ENCODE data around the gene REL. TPM values are rescaled to one million over a fixed set of nuclear protein-coding genes. Genes with fewer than 3 reads are reported as not detected.

REL gene
- total RNA-seq (2021; ENCODE audit: unreplicated experiment) (10.0 TPM), Bru-seq, nascent RNA (percentile 79 among the genes with signal in this experiment), BruChase-seq, experiment 1, labeled RNA remaining after a 2-hour chase (percentile 81 among the genes with signal in this experiment), BruChase-seq, experiment 2, labeled RNA remaining after a 6-hour chase (percentile 67 among the genes with signal in this experiment)
- 2.5 TPM for polyA plus RNA-seq (2012; ENCODE audit: insufficient read length)
- long read RNA-seq, transcript REL-202 (10 exons, 2,398 nt), result major isoform, 8 of 20 reads
- long read RNA-seq, partial matches to known transcripts, result 5 of 20 reads
- long read RNA-seq, other reads (novel, unspliced or antisense), result 7 of 20 reads

GRCh38 chr2:60881047-60881932 lies at the start of gene REL:
Gene REL, plus strand, starts transcription at chr2:60881574. Its CDS starts 267 bp downstream, at chr2:60881841.
- ChIA-PET CTCF (interaction anchor here (0.9 kb wide), 1 partner anchor 76 kb away, joined by 5 read pairs; no protein-coding TSS in a partner anchor), POLR2A (no interaction called here)
- Histone ChIP-seq H3K27me3 (ENCODE audit: control insufficient read depth, insufficient read depth, low read length) (no peaks in the 10 kb centered on the region), H3K4me3 (ENCODE audit: low read depth in 2 of 2, low read length in 2 of 2) (peak within 1 kb of the TSS; percentile 85 to 87), H3K4me1 (ENCODE audit: control insufficient read depth, insufficient read depth, low read length) (peaks cover 25% of the 10 kb centered on the region; the same call in 1 of the 2 replicates), H3K36me3 (ENCODE audit: control insufficient read depth, insufficient read depth, low read length) (no peaks in the 10 kb centered on the region; the same call in 1 of the 2 replicates), H3K27ac (ENCODE audit: low read length) (peak within 1 kb of the TSS; percentile 97), H3K9me3 (ENCODE audit: control insufficient read depth, insufficient read depth, low read depth, low read length) (no peaks in the 10 kb centered on the region)
- ATAC-seq (peak; percentile 99), DNase-seq (ENCODE audit: low read depth, low spot score) (peak; percentile 46)
- in situ Hi-C loops (cut with HindIII; ENCODE audit: low pct_unique_long_range_greater_than_20kb, low sequenced_read_pairs), result no loop called here
- BruUV-seq (replicated peaks), result no TSS peak
- TF ChIP-seq TCF7L2 (IDR thresholded peaks at IDR 0.05; ENCODE audit: low read depth, low read length) (no peak), REST (IDR thresholded peaks at IDR 0.05; ENCODE audit: insufficient read depth in 1 of 2, low read depth in 2 of 2, low read length in 1 of 2) (no peak), SIN3A (IDR thresholded peaks at IDR 0.05; ENCODE audit: borderline replicate concordance, insufficient read depth, low read depth, low read length) (peak; percentile 76; the same call in 1 of the 2 replicates), POLR2AphosphoS5 (IDR thresholded peaks at IDR 0.05; ENCODE audit: low read depth, low read length) (peak; percentile 58), CTCF (IDR thresholded peaks at IDR 0.05) (0 out of 2 replicates have a peak, but pooled peaks have one; percentile 11)
- intact Hi-C loops (cut with micrococcal nuclease; ENCODE audit: unreplicated experiment), result loop anchor here (10.0 kb wide), 1 partner anchor 86 kb away; no protein-coding TSS in a partner anchor

- ChIA-PET CTCF (no interaction called here), POLR2A (no interaction called here)
- no peaks in the 10 kb centered on the region for H3K4me1 ChIP-seq (ENCODE audit: control insufficient read depth, insufficient read depth, low read length)
- in situ Hi-C loops (cut with HindIII; ENCODE audit: low pct_unique_long_range_greater_than_20kb, low sequenced_read_pairs), result no loop called here
- ATAC-seq, result no peak
- no TSS peak for BruUV-seq (replicated peaks)
- no peak for DNase-seq (ENCODE audit: low read depth, low spot score)
- peaks cover 20% of the 10 kb centered on the region for H3K27me3 ChIP-seq (ENCODE audit: control insufficient read depth, insufficient read depth, low read length)
- no peak overlapping the region for H3K27ac ChIP-seq (ENCODE audit: low read length)
- intact Hi-C loops (cut with micrococcal nuclease; ENCODE audit: unreplicated experiment), result no loop called here
- H3K9me3 ChIP-seq (ENCODE audit: control insufficient read depth, insufficient read depth, low read depth, low read length), result no peaks in the 10 kb centered on the region
- no peaks in the 10 kb centered on the region for H3K36me3 ChIP-seq (ENCODE audit: control insufficient read depth, insufficient read depth, low read length)
- TF ChIP-seq POLR2AphosphoS5 (IDR thresholded peaks at IDR 0.05; ENCODE audit: low read depth, low read length) (no peak), SIN3A (IDR thresholded peaks at IDR 0.05; ENCODE audit: borderline replicate concordance, insufficient read depth, low read depth, low read length) (no peak), TCF7L2 (IDR thresholded peaks at IDR 0.05; ENCODE audit: low read depth, low read length) (no peak), CTCF (IDR thresholded peaks at IDR 0.05) (no peak), REST (IDR thresholded peaks at IDR 0.05; ENCODE audit: insufficient read depth in 1 of 2, low read depth in 2 of 2, low read length in 1 of 2) (no peak)
- no peak overlapping the region for H3K4me3 ChIP-seq (ENCODE audit: low read depth in 2 of 2, low read length in 2 of 2)
Observed at GRCh38 chr2:60831921-60832320, 49.5 kb upstream of the REL start.
